ENCODE measurements around the gene ADARB2. TPM values are rescaled to one million over a fixed set of nuclear protein-coding genes. Genes with fewer than 3 reads are reported as not detected.

ADARB2 gene
- total and polyA plus RNA-seq, 11 donors: 0.07 to 1.2 (median 0.28) TPM; not detected in 4

DNA sequence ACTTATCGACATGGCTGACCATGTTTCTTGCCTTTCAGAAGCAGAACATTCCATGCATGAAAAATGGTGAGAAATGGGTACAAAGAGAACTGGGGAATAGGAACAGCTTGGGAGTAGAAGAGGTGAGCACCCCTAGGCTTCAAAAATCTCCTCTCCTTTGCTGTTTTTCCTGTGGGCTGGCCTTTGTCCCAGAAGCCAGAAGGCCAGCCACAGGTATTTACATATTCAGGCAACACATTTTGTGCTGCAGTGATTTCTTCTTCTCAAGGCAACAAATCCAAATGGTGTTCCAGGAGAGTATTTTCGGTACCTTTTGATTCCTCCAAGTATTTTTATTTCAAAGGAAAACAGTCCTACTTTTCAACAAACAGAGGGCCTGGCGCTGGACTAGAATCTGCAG lies 31.1 kb downstream of the ADARB2 start:
- H3K9me3 ChIP-seq: no peaks in the 10 kb centered on the region
- DNase-seq: no peak
- no peaks in the 10 kb centered on the region for H3K36me3 ChIP-seq
- no peak overlapping the region for H3K4me3 ChIP-seq
- intact Hi-C loops (cut with DNase I): no loop called here
- H3K27me3 ChIP-seq: peaks cover 0 to 8% (median 0%) of the 10 kb centered on the region in 9 donors
- no peak overlapping the region for H3K27ac ChIP-seq
- no peak for TF ChIP-seq POLR2A (IDR thresholded peaks at IDR 0.05)
- TF ChIP-seq, protein P1, sequence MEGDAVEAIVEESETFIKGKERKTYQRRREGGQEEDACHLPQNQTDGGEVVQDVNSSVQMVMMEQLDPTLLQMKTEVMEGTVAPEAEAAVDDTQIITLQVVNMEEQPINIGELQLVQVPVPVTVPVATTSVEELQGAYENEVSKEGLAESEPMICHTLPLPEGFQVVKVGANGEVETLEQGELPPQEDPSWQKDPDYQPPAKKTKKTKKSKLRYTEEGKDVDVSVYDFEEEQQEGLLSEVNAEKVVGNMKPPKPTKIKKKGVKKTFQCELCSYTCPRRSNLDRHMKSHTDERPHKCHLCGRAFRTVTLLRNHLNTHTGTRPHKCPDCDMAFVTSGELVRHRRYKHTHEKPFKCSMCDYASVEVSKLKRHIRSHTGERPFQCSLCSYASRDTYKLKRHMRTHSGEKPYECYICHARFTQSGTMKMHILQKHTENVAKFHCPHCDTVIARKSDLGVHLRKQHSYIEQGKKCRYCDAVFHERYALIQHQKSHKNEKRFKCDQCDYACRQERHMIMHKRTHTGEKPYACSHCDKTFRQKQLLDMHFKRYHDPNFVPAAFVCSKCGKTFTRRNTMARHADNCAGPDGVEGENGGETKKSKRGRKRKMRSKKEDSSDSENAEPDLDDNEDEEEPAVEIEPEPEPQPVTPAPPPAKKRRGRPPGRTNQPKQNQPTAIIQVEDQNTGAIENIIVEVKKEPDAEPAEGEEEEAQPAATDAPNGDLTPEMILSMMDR (IDR thresholded peaks at IDR 0.05): no peak
- no peaks in the 10 kb centered on the region for H3K4me1 ChIP-seq
- 86 to 94% (median 90%) methylated on average over 3 of the region's 3 CpGs for WGBS, 4 donors
- ATAC-seq: no peak

GRCh38 chr10:1698185-1698584 lies 39.1 kb downstream of the ADARB2 start:
- intact Hi-C loops (cut with DNase I): no loop called here
- H3K36me3 ChIP-seq: no peaks in the 10 kb centered on the region
- no peak for DNase-seq
- no peaks in the 10 kb centered on the region for H3K27me3 ChIP-seq
- WGBS, 4 donors: 74 to 81% (median 78%) methylated on average over 8 of the region's 8 CpGs
- ATAC-seq: no peak
- H3K9me3 ChIP-seq: peaks cover 0 to 5% (median 0%) of the 10 kb centered on the region in 12 donors
- H3K4me3 ChIP-seq: no peak overlapping the region
- no peak overlapping the region for H3K27ac ChIP-seq
- TF ChIP-seq, protein P1 (IDR thresholded peaks at IDR 0.05): no peak
- TF ChIP-seq POLR2A (IDR thresholded peaks at IDR 0.05): no peak
- no peaks in the 10 kb centered on the region for H3K4me1 ChIP-seq

GRCh38 chr10:1696106-1696505 lies 41.2 kb downstream of the ADARB2 start:
- Histone ChIP-seq H3K9me3 (peaks cover 0 to 5% (median 0%) of the 10 kb centered on the region in 12 donors), H3K4me1 (no peaks in the 10 kb centered on the region), H3K4me3 (no peak overlapping the region), H3K36me3 (no peaks in the 10 kb centered on the region), H3K27me3 (no peaks in the 10 kb centered on the region), H3K27ac (no peak overlapping the region)
- WGBS, 4 donors: 86 to 91% (median 89%) methylated on average over 6 of the region's 6 CpGs
- no peak for TF ChIP-seq POLR2A (IDR thresholded peaks at IDR 0.05)
- TF ChIP-seq, protein P1 (IDR thresholded peaks at IDR 0.05): no peak
- DNase-seq: no peak
- no peak for ATAC-seq
- intact Hi-C loops (cut with DNase I): no loop called here

- no peak overlapping the region for H3K27ac ChIP-seq
- H3K36me3 ChIP-seq: no peaks in the 10 kb centered on the region
- TF ChIP-seq, protein P1 (IDR thresholded peaks at IDR 0.05): no peak
- TF ChIP-seq POLR2A (IDR thresholded peaks at IDR 0.05): no peak
- peaks cover 0 to 6% (median 0%) of the 10 kb centered on the region in 9 donors for H3K27me3 ChIP-seq
- H3K4me1 ChIP-seq: no peaks in the 10 kb centered on the region
- H3K9me3 ChIP-seq: no peaks in the 10 kb centered on the region
- DNase-seq: no peak
- intact Hi-C loops (cut with DNase I): no loop called here
- no peak for ATAC-seq
- no peak overlapping the region for H3K4me3 ChIP-seq
- 70 to 76% (median 74%) methylated on average over 5 of the region's 5 CpGs for WGBS, 4 donors
Measured at GRCh38 chr10:1690086-1690485, 47.2 kb downstream of the ADARB2 start.
